SKM-1 (cell line): ENCODE data around the gene SFXN2.
A peak's percentile ranks its signal among the peaks of the same experiment; 100 is the strongest.
"Not testable (repeated sequence)": the region's sequence is repeated elsewhere in the genome, so short reads cannot be mapped to it uniquely, and the experiment has no call there.

ENCODE experiments used
- DNase-seq: peaks from one replicate; lab custom pipeline; 2025; ENCODE audit not compliant: unreplicated experiment; lab: John Stamatoyannopoulos, UW

SFXN2 gene

GRCh38 chr10:102714621-102715455 lies at the start of gene SFXN2:
Gene SFXN2 (plus strand): TSS chr10:102714636. CDS start chr10:102726637, 12,001 bp downstream.
- no peak for DNase-seq

GRCh38 chr10:102665904-102666509 lies 48.4 kb upstream of the SFXN2 start:
- no peak for DNase-seq

- DNase-seq = not testable (repeated sequence)
These were observed 47.0 kb upstream of the SFXN2 start for GRCh38 chr10:102667411-102667810.

GRCh38 chr10:102668326-102669107 lies 45.9 kb upstream of the SFXN2 start:
- no peak for DNase-seq

GRCh38 chr10:102669206-102670064 lies 45.0 kb upstream of the SFXN2 start:
- DNase-seq = no peak

GRCh38 chr10:102670065-102670670 lies 44.3 kb upstream of the SFXN2 start:
- no peak for DNase-seq

- DNase-seq = no peak
These were observed 43.5 kb upstream of the SFXN2 start for GRCh38 chr10:102670871-102671434.

GRCh38 chr10:102673236-102673818 lies 41.1 kb upstream of the SFXN2 start:
- no peak for DNase-seq

GRCh38 chr10:102673819-102674511 lies 40.5 kb upstream of the SFXN2 start:
- DNase-seq = no peak

GRCh38 chr10:102674566-102674965 lies 39.9 kb upstream of the SFXN2 start:
- no peak for DNase-seq

GRCh38 chr10:102675011-102675665 lies 39.3 kb upstream of the SFXN2 start:
- DNase-seq = no peak

- peak; percentile 73 for DNase-seq
These were observed 38.5 kb upstream of the SFXN2 start for GRCh38 chr10:102675666-102676533.

- no peak for DNase-seq
These were observed 37.7 kb upstream of the SFXN2 start for GRCh38 chr10:102676534-102677315.

- no peak for DNase-seq
These were observed 36.9 kb upstream of the SFXN2 start for GRCh38 chr10:102677331-102678067.

GRCh38 chr10:102678068-102678400 lies 36.4 kb upstream of the SFXN2 start:
- no peak for DNase-seq

GRCh38 chr10:102678842-102679289 lies 35.6 kb upstream of the SFXN2 start:
- DNase-seq = no peak
